GM12892 (cell line): ENCODE data around the gene COLEC12.

Experiments
- DNase-seq: peaks from one replicate; pipeline ENCODE4 v3.0.0; 2011; ENCODE audit not compliant: insufficient read length
- FAIRE-seq: peaks from 2 replicates; lab custom pipeline; 2011; peaks lifted over from hg19 to GRCh38; lab: Jason Lieb, UNC
- POLR2A ChIP-seq: IDR thresholded peaks from 2 replicates; pipeline ENCODE4 v1.6.1; 2011; ENCODE audit warnings: low read depth, low read length, control low read depth
- POLR2AphosphoS5 ChIP-seq: IDR thresholded peaks from 2 replicates; pipeline ENCODE4 v1.6.1; 2011; ENCODE audit warnings: low read depth, low read length, control low read depth
- TAF1 ChIP-seq: IDR thresholded peaks from 2 replicates; pipeline ENCODE4 v1.6.1; 2011; ENCODE audit warnings: low read depth, mild to moderate bottlenecking, control low read depth, low read length, borderline replicate concordance

Gene COLEC12

GRCh38 chr18:366466-367061, 133.9 kb downstream of the COLEC12 start:
- FAIRE-seq (no peak), DNase-seq (no peak)
- TF ChIP-seq POLR2AphosphoS5 (no peak), TAF1 (no peak), POLR2A (no peak)

DNA sequence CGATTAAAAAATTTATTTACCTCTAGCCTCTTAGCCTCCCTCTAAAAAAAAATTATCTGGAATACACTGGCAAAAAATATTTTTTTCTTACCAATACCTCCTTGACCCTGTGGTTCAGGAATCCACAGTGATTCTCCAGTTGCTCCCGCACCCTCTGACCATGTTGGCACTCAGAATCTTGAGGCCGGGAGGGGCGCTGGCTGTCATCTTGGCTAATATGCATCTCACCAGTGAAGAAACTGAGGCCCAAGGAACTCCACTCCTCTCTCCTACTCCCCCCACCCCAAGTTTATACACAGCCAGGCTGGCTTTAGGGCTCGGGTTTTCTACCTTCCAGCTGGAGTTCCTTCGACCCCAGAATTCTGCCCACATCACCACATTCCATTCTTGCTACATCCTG, 134.8 kb downstream of the COLEC12 start:
- FAIRE-seq: no peak
- DNase-seq: no peak
- TF ChIP-seq POLR2AphosphoS5 (no peak), TAF1 (no peak), POLR2A (no peak)

GRCh38 chr18:364256-364826, 136.2 kb downstream of the COLEC12 start:
- FAIRE-seq: no peak

GRCh38 chr18:363301-364085, 137.0 kb downstream of the COLEC12 start:
- no peak for DNase-seq

More at GRCh38 chr18:364256-364826, 136.2 kb downstream of the COLEC12 start:
- DNase-seq: no peak
- no peak for TF ChIP-seq TAF1
- no peak for TF ChIP-seq POLR2AphosphoS5
- no peak for TF ChIP-seq POLR2A

DNA sequence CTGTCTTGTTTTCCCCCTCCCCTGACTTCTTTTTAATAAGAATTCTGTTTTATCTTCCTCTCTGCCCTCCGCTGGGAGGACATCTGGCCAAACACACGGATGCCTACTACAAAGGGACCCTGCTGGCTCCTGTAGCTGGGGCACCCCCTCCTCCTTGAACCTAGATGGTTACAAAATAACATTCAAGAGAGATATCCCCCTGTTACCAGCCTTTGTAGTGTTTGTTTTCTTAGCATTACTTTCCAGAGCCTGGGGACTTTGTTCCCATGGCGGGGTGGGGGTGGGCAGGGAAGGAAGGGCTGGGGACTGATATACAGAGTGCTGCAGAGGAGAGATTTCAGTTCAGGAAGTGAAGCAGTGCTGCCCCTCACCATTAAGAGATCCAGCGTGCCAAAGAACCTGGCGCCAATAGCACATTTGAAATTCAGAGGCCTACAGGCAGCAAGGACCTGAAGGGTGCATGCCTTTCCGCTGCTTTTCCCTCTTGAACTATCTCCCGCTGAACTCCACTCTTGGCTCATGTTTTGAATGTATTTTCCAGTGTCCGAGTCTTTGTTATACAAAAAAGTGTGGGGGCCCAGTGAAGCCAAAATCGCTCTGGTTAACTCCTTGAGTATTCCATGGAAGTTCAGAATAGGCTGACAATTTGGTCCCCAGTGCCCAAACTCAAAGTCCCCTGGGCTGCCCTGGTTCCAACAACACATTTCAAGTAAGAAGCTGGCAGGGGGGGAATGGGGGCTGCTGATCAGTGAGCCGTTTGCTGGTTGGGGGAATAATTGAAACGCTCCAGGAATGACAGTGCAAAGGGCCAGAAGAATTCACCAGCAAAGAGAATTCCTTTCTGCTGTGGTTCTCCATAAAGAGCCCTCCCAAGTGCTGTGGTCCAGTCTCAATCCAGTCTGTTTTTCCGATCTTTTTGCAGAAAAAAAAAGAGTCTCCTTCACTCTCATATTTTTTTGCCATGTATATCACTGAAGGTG, 137.9 kb downstream of the COLEC12 start:
- DNase-seq (no peak), FAIRE-seq (no peak)
- TF ChIP-seq TAF1 (no peak), POLR2A (no peak), POLR2AphosphoS5 (no peak)

More at GRCh38 chr18:363301-364085, 137.0 kb downstream of the COLEC12 start:
- no peak for FAIRE-seq
- no peak for TF ChIP-seq TAF1
- TF ChIP-seq POLR2A: no peak
- TF ChIP-seq POLR2AphosphoS5: no peak

DNA sequence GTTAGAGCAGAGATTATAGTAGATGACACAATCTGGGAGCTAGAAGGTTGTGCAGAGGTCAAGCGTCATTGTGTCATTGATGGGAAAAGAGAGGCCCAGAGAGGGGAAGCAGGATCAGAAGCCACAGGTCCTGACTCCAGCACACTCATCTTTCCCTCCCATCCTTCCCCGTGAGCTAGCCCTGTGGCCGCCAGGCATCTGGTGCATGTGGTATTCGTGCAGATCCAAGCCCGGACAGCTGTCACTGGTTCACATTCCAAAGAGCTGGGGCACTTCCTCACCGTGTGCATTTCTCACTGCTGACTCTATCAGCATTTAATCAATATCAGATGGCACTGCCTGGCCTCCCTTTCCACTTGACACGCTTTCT, 138.6 kb downstream of the COLEC12 start:
- DNase-seq: no peak
- TF ChIP-seq TAF1 (no peak), POLR2A (no peak), POLR2AphosphoS5 (no peak)
- FAIRE-seq: no peak

DNA sequence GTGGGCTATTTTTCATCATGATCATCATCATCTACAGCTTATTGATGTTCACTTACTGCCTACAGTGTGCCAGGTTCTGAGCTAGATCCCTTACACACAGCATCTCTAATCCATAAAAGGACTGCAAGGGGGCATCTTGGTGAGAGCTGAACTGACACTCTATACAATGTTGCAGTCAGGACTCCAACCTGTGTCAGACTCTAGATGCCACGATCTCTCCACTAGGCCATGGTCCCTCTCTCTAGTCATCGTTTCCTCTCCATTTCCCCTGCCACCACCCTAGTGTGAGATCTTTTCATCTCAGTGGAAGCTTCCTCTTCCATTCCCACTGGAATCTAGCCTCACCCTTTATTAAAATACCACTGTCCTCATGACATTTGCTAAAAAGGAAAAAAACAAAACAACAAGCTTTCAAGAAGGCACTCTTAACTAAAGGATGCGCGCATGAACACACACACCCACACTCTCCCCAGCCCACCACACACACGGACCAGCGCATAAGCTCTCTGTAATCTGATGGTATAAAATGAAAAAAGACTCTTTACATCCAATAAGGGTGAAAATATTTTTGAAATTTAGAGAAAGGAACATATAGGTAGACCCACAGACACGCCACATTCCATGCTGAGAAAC, 139.3 kb downstream of the COLEC12 start:
- TF ChIP-seq TAF1 (no peak), POLR2AphosphoS5 (no peak), POLR2A (no peak)
- FAIRE-seq (no peak), DNase-seq (no peak)

DNA sequence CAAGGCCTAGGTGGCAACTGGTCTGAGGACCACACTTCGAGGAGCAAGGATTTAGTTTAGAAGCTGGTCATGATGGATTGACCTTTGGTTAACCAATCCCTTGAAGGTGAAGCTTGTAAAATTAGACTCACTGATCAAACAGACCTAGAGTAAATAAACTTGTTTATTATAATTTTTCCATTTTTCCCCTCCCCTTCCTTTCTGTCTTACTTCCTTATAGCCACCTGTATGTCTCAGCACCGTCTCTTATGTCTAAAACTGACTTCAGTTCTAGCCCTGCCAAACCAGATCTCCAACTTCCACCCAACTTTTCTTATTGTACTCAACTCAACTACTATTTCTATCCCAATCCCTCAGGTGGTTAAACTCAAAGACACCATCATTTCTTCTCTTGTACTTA, 139.8 kb downstream of the COLEC12 start:
- DNase-seq: no peak
- TF ChIP-seq TAF1 (no peak), POLR2A (no peak), POLR2AphosphoS5 (no peak)
- FAIRE-seq: no peak

DNA sequence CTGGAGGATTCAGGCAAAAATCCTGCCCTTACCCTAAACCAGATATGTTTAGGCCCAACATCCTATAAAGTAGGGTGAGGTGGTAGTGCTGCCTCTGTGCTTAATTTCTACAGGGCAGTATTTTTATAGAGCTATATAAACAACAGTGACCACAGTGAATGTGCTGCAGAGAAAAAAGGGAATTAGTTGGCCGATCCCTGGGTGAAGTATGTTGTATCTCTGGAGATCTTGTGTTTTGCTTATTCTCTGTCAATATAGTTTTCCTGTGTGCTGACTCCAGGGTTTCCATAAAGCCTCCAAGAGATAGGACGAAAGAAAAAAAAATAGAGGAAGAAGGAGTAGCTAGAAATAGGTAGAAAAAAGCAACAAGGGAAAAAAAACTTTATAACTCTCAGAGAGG, 143.7 kb downstream of the COLEC12 start:
- TF ChIP-seq POLR2A: no peak
- FAIRE-seq: no peak
- no peak for DNase-seq

GRCh38 chr18:355678-356077, 144.8 kb downstream of the COLEC12 start:
- DNase-seq (no peak), FAIRE-seq (no peak)
- TF ChIP-seq POLR2A (no peak), POLR2AphosphoS5 (no peak), TAF1 (no peak)
